Measurements from ENCODE around the gene CCDC112.

CCDC112 gene

GRCh38 chr5:115229606-115230005 is 66.8 kb downstream of the CCDC112 start:
- Histone ChIP-seq H4K20me1 (ENCODE audit: insufficient read depth) (no peaks in the 10 kb centered on the region), H3K27me3 (ENCODE audit: insufficient read depth, low read depth) (no peaks in the 10 kb centered on the region), H3K4me1 (ENCODE audit: low read depth, poor library complexity, severe bottlenecking) (no peaks in the 10 kb centered on the region), H3K4me3 (IDR thresholded peaks at IDR 0.05; ENCODE audit: insufficient read depth, low read depth, low read length) (no peak overlapping the region), H3K4me2 (no peak overlapping the region), H3K9ac (no peak overlapping the region), H3K36me3 (ENCODE audit: insufficient read depth) (no peaks in the 10 kb centered on the region), H3K27ac (no peak overlapping the region), H2AFZ (ENCODE audit: low read depth) (no peak overlapping the region), H3K79me2 (ENCODE audit: insufficient read depth, low read depth) (no peaks in the 10 kb centered on the region)
- no peak for TF ChIP-seq CTCF (conservative IDR thresholded peaks at IDR 0.05; ENCODE audit: low read depth, low read length)

- Histone ChIP-seq H3K4me3 (IDR thresholded peaks at IDR 0.05; ENCODE audit: insufficient read depth, low read depth, low read length) (no peak overlapping the region), H3K9ac (no peak overlapping the region), H3K4me2 (no peak overlapping the region), H2AFZ (ENCODE audit: low read depth) (no peak overlapping the region), H3K27me3 (ENCODE audit: insufficient read depth, low read depth) (no peaks in the 10 kb centered on the region), H3K4me1 (ENCODE audit: low read depth, poor library complexity, severe bottlenecking) (no peaks in the 10 kb centered on the region), H3K27ac (no peak overlapping the region), H3K79me2 (ENCODE audit: insufficient read depth, low read depth) (no peaks in the 10 kb centered on the region), H4K20me1 (ENCODE audit: insufficient read depth) (no peaks in the 10 kb centered on the region), H3K36me3 (ENCODE audit: insufficient read depth) (no peaks in the 10 kb centered on the region)
- TF ChIP-seq CTCF (conservative IDR thresholded peaks at IDR 0.05; ENCODE audit: low read depth, low read length): no peak
These were observed 69.2 kb downstream of the CCDC112 start for GRCh38 chr5:115227281-115227680.

All from KMS-11 (cell line).